Body of pancreas (tissue), 4 donors: ENCODE data around the gene RIMBP2.

Experiments
- CTCF ChIP-seq, 7 experiments: fragments of 450-650 bp in 4 of 7; fragments of 200-600 bp in 3 of 7; sonication (generic) in 3 of 7; IDR thresholded peaks; one replicate each; pipeline ENCODE4 v1.5.1; 2016 to 2019; ENCODE audit warnings: antibody characterized with exemption in 7 of 7
- POLR2A ChIP-seq, 3 donors: fragments of 450-650 bp; IDR thresholded peaks; one replicate each; pipeline ENCODE4 v1.6.1; 2016; ENCODE audit warnings: antibody characterized with exemption in 3 of 3, mild to moderate bottlenecking in 2 of 3

DNA sequence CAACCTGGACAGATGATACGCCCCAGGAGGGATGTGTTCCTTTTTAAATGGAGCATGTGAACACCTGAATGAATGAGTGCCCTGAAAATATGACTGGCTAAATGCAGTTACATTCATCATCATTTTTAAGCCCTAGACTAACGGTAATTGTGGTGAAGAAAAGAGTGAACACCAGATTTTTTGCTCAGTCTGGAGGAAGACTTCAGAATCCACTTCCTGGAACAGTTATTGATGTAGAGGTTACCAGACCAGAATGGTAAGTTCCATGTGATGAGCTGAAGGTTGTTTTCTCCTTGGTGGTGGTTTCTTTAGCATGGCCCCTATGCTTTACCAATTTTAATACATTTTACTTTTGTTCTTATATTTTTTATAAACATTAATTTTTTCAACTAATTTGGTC is 349.1 kb downstream of the RIMBP2 start:
- TF ChIP-seq CTCF (IDR thresholded peaks at IDR 0.05): no peak
- no peak for TF ChIP-seq POLR2A (IDR thresholded peaks at IDR 0.05)
